PFSK-1 (cell line): ENCODE measurements around the gene CTSZ.
A peak's percentile ranks its signal among the peaks of the same experiment; 100 is the strongest.

Experiments
- FOXP2 ChIP-seq: optimal IDR thresholded peaks from 2 replicates; pipeline ENCODE3; 2011; ENCODE audit warnings: borderline replicate concordance, control low read depth, inconsistent platforms; ENCODE audit not compliant: insufficient read depth; ENCODE audit errors: extremely low read length, extremely low read depth
- POLR2AphosphoS5 ChIP-seq: IDR thresholded peaks from 2 replicates; pipeline ENCODE4 v1.6.1; 2012; ENCODE audit warnings: low read depth, mild to moderate bottlenecking, control low read depth, low read length, moderate library complexity
- REST ChIP-seq, 2 experiments: IDR thresholded peaks; 2 replicates each; pipeline versions ENCODE4 v1.6.1 to v1.8.0; 2011 to 2012; ENCODE audit warnings: low read depth in 2 of 2, low read length in 2 of 2, control low read depth in 1 of 2, inconsistent platforms in 1 of 2, mild to moderate bottlenecking in 1 of 2, moderate library complexity in 1 of 2; ENCODE audit not compliant: insufficient read depth in 1 of 2
- SIN3A ChIP-seq: IDR thresholded peaks from 2 replicates; pipeline ENCODE4 v1.6.1; 2012; ENCODE audit warnings: mild to moderate bottlenecking, low read length, moderate library complexity, borderline replicate concordance; ENCODE audit not compliant: insufficient read depth
- TAF1 ChIP-seq: IDR thresholded peaks from 2 replicates; pipeline ENCODE4 v1.6.1; 2012; ENCODE audit warnings: low read length, control low read depth, borderline replicate concordance; ENCODE audit not compliant: insufficient read depth

GRCh38 chr20:58980711-58981627 lies 26.1 kb downstream of the CTSZ start, which contains the start of gene NELFCD:
- TF ChIP-seq POLR2AphosphoS5 (peak; percentile 69), REST (IDR thresholded peaks at IDR 0.05; ENCODE audit: insufficient read depth in 1 of 2, low read depth in 2 of 2, low read length in 2 of 2) (0 out of 4 replicates have a peak, but pooled peaks of 1 of the 2 experiments have one; percentile 27), SIN3A (no peak), TAF1 (0 out of 2 replicates have a peak, but pooled peaks have one; percentile 59), FOXP2 (peak; percentile 59)
